ENCODE measurements around the gene MYT1. TPM values are rescaled to one million over a fixed set of nuclear protein-coding genes. Genes with fewer than 3 reads are reported as not detected.

Gene MYT1
- polyA plus RNA-seq, 3 donors: not detected

- DNase-seq: no peak
- intact Hi-C loops (cut with micrococcal nuclease): no loop called here
- Histone ChIP-seq H4K20me1 (ENCODE audit: insufficient read depth, low read length) (no peaks in the 10 kb centered on the region), H3K4me1 (ENCODE audit: control insufficient read depth in 1 of 2, insufficient read depth in 2 of 2, low read length in 2 of 2) (no peaks in the 10 kb centered on the region), H3K4me3 (replicated peaks in 1 of 3; ENCODE audit: low read depth in 2 of 3, low read length in 3 of 3) (no peak overlapping the region), H2AFZ (ENCODE audit: insufficient read depth, low read depth, low read length, poor library complexity, severe bottlenecking) (no peak overlapping the region), H3K79me2 (ENCODE audit: insufficient read depth, low read length) (no peaks in the 10 kb centered on the region), H3K9me3 (replicated peaks in 1 of 2; ENCODE audit: control insufficient read depth in 1 of 2, insufficient read depth in 1 of 2, low read length in 2 of 2) (peaks cover 0 to 2% of the 10 kb centered on the region in 2 donors), H3K36me3 (replicated peaks in 1 of 2; ENCODE audit: control insufficient read depth in 1 of 2, insufficient read depth in 2 of 2, low read length in 2 of 2) (no peaks in the 10 kb centered on the region), H3K4me2 (replicated peaks; ENCODE audit: extremely low read depth, low read length, poor library complexity, severe bottlenecking) (no peak overlapping the region), H3K27me3 (ENCODE audit: control insufficient read depth in 2 of 2, insufficient read depth in 2 of 2, low read length in 2 of 2) (no peaks in the 10 kb centered on the region), H3K9ac (ENCODE audit: insufficient read depth, low read length, poor library complexity, severe bottlenecking) (no peak overlapping the region), H3K27ac (ENCODE audit: low read depth in 1 of 2, low read length in 2 of 2) (no peak overlapping the region)
- Mint-ChIP-seq H3K4me1 (no peaks in the 10 kb centered on the region), H3K27ac (no peak overlapping the region), H3K36me3 (no peaks in the 10 kb centered on the region), H3K4me3 (no peak overlapping the region), H3K27me3 (ENCODE audit: low read depth in 3 of 3) (peaks cover 0 to 6% (median 5%) of the 10 kb centered on the region in 3 donors), H3K9me3 (peaks cover 0 to 3% (median 0%) of the 10 kb centered on the region in 7 donors)
- 96% methylated on average over 13 of the region's 15 CpGs for WGBS (ENCODE audit: insufficient coverage)
- no peak for TF ChIP-seq CTCF (IDR thresholded peaks at IDR 0.05)
Observed at GRCh38 chr20:64196309-64196708, 32.1 kb downstream of the MYT1 start.

- peaks cover 0 to 6% (median 5%) of the 10 kb centered on the region in 3 donors for H3K27me3 Mint-ChIP-seq (ENCODE audit: low read depth in 3 of 3)
- Histone ChIP-seq H2AFZ (ENCODE audit: insufficient read depth, low read depth, low read length, poor library complexity, severe bottlenecking) (no peak overlapping the region), H3K36me3 (replicated peaks in 1 of 2; ENCODE audit: control insufficient read depth in 1 of 2, insufficient read depth in 2 of 2, low read length in 2 of 2) (no peaks in the 10 kb centered on the region), H3K27ac (ENCODE audit: low read depth in 1 of 2, low read length in 2 of 2) (no peak overlapping the region), H3K4me1 (ENCODE audit: control insufficient read depth in 1 of 2, insufficient read depth in 2 of 2, low read length in 2 of 2) (no peaks in the 10 kb centered on the region), H3K9me3 (replicated peaks in 1 of 2; ENCODE audit: control insufficient read depth in 1 of 2, insufficient read depth in 1 of 2, low read length in 2 of 2) (peaks cover 0 to 7% of the 10 kb centered on the region in 2 donors), H3K4me2 (replicated peaks; ENCODE audit: extremely low read depth, low read length, poor library complexity, severe bottlenecking) (no peak overlapping the region), H3K27me3 (ENCODE audit: control insufficient read depth in 2 of 2, insufficient read depth in 2 of 2, low read length in 2 of 2) (no peaks in the 10 kb centered on the region), H4K20me1 (ENCODE audit: insufficient read depth, low read length) (no peaks in the 10 kb centered on the region), H3K4me3 (replicated peaks in 1 of 3; ENCODE audit: low read depth in 2 of 3, low read length in 3 of 3) (no peak overlapping the region), H3K79me2 (ENCODE audit: insufficient read depth, low read length) (no peaks in the 10 kb centered on the region), H3K9ac (ENCODE audit: insufficient read depth, low read length, poor library complexity, severe bottlenecking) (no peak overlapping the region)
- H3K4me1 Mint-ChIP-seq: no peaks in the 10 kb centered on the region
- no peak for DNase-seq
- H3K36me3 Mint-ChIP-seq: no peaks in the 10 kb centered on the region
- intact Hi-C loops (cut with micrococcal nuclease): no loop called here
- peaks cover 0 to 3% (median 2%) of the 10 kb centered on the region in 7 donors for H3K9me3 Mint-ChIP-seq
- H3K4me3 Mint-ChIP-seq: no peak overlapping the region
- H3K27ac Mint-ChIP-seq: no peak overlapping the region
- no peak for TF ChIP-seq CTCF (IDR thresholded peaks at IDR 0.05)
- WGBS (ENCODE audit: insufficient coverage): 93% methylated on average over 6 of the region's 11 CpGs
Observed at GRCh38 chr20:64196847-64197306, 32.6 kb downstream of the MYT1 start.

Data from CD14-positive monocyte (primary cell).